Ectodermal cell (in vitro differentiated cells): ENCODE data around the gene F3.

Experiments used
- H3K27ac ChIP-seq: 2 replicates; pipeline ENCODE4 v1.7.0; 2013; ENCODE audit warnings: mild to moderate bottlenecking, low read depth, low read length; ENCODE audit not compliant: insufficient read depth, poor library complexity, severe bottlenecking
- H3K27me3 ChIP-seq: 2 replicates; pipeline ENCODE4 v1.7.0; 2013; ENCODE audit warnings: mild to moderate bottlenecking, low read length; ENCODE audit not compliant: insufficient read depth, control insufficient read depth, poor library complexity, severe bottlenecking
- H3K36me3 ChIP-seq: one replicate; pipeline ENCODE4 v1.7.0; 2013; ENCODE audit warnings: low read length; ENCODE audit not compliant: control insufficient read depth, insufficient read depth
- H3K4me1 ChIP-seq: one replicate; pipeline ENCODE4 v1.7.0; 2013; ENCODE audit warnings: low read length; ENCODE audit not compliant: control insufficient read depth, insufficient read depth
- H3K4me3 ChIP-seq: 2 replicates; pipeline ENCODE4 v1.7.0; 2013; ENCODE audit warnings: low read depth, low read length, control low read depth; ENCODE audit not compliant: insufficient read depth
- H3K9me3 ChIP-seq: 2 replicates; pipeline ENCODE4 v1.7.0; 2013; ENCODE audit warnings: mild to moderate bottlenecking, low read length, moderate library complexity; ENCODE audit not compliant: control insufficient read depth
- WGBS, 2 experiments: methylation state at CpG; one replicate each; pipeline ENCODE4 v1.1.7; 2013; ENCODE audit warnings: missing lambda C conversion rate in 2 of 2; 5-methylcytosine and 5-hydroxymethylcytosine counted together

Gene F3

GRCh38 chr1:94529416-94529815, 12.1 kb downstream of the F3 start:
- no peaks in the 10 kb centered on the region for H3K36me3 ChIP-seq
- H3K27me3 ChIP-seq: no peaks in the 10 kb centered on the region

DNA sequence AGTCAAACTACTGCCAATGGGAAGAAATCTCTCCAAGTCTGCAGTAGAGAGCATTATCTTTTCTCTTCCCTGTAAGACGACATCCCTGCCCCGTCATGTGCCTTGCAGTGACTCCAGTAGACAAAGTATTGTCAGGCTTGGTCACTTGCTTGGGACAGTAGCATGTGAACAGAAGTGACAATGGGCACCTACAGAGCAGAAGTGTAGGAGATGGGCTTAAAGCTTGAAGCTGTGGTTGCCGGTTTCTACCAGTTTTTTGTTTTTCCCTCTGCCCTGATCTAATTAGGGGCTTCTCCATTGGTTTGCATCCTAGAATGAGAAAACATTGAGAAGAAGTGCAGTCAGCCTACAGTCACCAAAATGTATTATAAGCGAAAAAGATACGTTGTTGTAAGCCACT, 12.7 kb downstream of the F3 start:
- no peaks in the 10 kb centered on the region for H3K4me1 ChIP-seq
- no peaks in the 10 kb centered on the region for H3K27me3 ChIP-seq
- H3K4me3 ChIP-seq: no peak overlapping the region
- no peaks in the 10 kb centered on the region for H3K36me3 ChIP-seq
- no peak overlapping the region for H3K27ac ChIP-seq
- WGBS, 2 experiments: 94 to 98% methylated on average over 5 of the region's 5 CpGs
- H3K9me3 ChIP-seq: no peaks in the 10 kb centered on the region

More at GRCh38 chr1:94529416-94529815, 12.1 kb downstream of the F3 start:
- no peak overlapping the region for H3K27ac ChIP-seq
- no peaks in the 10 kb centered on the region for H3K9me3 ChIP-seq
- no peaks in the 10 kb centered on the region for H3K4me1 ChIP-seq
- no peak overlapping the region for H3K4me3 ChIP-seq
- 84 to 95% methylated on average over 2 of the region's 2 CpGs for WGBS, 2 experiments

GRCh38 chr1:94528299-94528698, 13.3 kb downstream of the F3 start:
- H3K27me3 ChIP-seq: no peaks in the 10 kb centered on the region
- no peak overlapping the region for H3K27ac ChIP-seq
- no peaks in the 10 kb centered on the region for H3K9me3 ChIP-seq
- WGBS, 2 experiments: 88 to 93% methylated on average over 1 of the region's 1 CpG
- no peak overlapping the region for H3K4me3 ChIP-seq
- H3K36me3 ChIP-seq: no peaks in the 10 kb centered on the region
- no peaks in the 10 kb centered on the region for H3K4me1 ChIP-seq

GRCh38 chr1:94527447-94528031, 14.0 kb downstream of the F3 start:
- H3K27me3 ChIP-seq: no peaks in the 10 kb centered on the region
- no peaks in the 10 kb centered on the region for H3K9me3 ChIP-seq
- WGBS, 2 experiments: 87 to 93% methylated on average over 1 of the region's 1 CpG
- no peaks in the 10 kb centered on the region for H3K36me3 ChIP-seq
- H3K4me1 ChIP-seq: no peaks in the 10 kb centered on the region
- H3K4me3 ChIP-seq: no peak overlapping the region
- no peak overlapping the region for H3K27ac ChIP-seq

GRCh38 chr1:94526152-94526980, 15.2 kb downstream of the F3 start:
- Histone ChIP-seq H3K9me3 (no peaks in the 10 kb centered on the region), H3K36me3 (no peaks in the 10 kb centered on the region), H3K27me3 (no peaks in the 10 kb centered on the region), H3K4me3 (no peak overlapping the region), H3K27ac (no peak overlapping the region), H3K4me1 (no peaks in the 10 kb centered on the region)
- 93 to 96% methylated on average over 7 of the region's 7 CpGs for WGBS, 2 experiments

DNA sequence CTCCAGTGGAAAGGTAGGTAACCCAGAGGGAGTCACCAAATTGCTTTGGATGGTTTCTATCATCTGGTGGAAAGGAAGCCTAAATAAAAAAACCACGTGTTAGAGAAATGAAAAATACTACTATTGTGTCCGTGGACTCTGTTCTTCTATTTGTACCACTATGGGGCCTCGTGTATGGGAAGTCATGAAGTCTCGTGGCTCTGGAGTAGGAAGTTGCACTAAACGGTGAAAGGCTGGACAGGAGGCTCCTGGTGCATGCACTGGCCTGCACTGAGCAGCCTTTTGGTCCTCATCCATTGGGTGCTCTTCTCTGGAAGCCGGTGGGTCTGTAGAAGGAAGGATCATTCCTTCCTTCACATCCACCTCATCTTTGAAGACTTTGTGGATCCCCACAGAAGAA, 17.0 kb downstream of the F3 start:
- no peaks in the 10 kb centered on the region for H3K36me3 ChIP-seq
- H3K27ac ChIP-seq: no peak overlapping the region
- no peaks in the 10 kb centered on the region for H3K9me3 ChIP-seq
- WGBS, 2 experiments: 96 to 97% methylated on average over 6 of the region's 6 CpGs
- no peaks in the 10 kb centered on the region for H3K4me1 ChIP-seq
- no peak overlapping the region for H3K4me3 ChIP-seq
- no peaks in the 10 kb centered on the region for H3K27me3 ChIP-seq

GRCh38 chr1:94522304-94522703, 19.3 kb downstream of the F3 start:
- H3K9me3 ChIP-seq: no peaks in the 10 kb centered on the region
- no peak overlapping the region for H3K27ac ChIP-seq
- no peaks in the 10 kb centered on the region for H3K27me3 ChIP-seq
- no peak overlapping the region for H3K4me3 ChIP-seq
- no peaks in the 10 kb centered on the region for H3K4me1 ChIP-seq
- WGBS, 2 experiments: 36 to 44% methylated on average over 4 of the region's 4 CpGs
- no peaks in the 10 kb centered on the region for H3K36me3 ChIP-seq

- Histone ChIP-seq H3K27me3 (no peaks in the 10 kb centered on the region), H3K36me3 (no peaks in the 10 kb centered on the region), H3K9me3 (no peaks in the 10 kb centered on the region), H3K4me1 (no peaks in the 10 kb centered on the region), H3K4me3 (no peak overlapping the region), H3K27ac (no peak overlapping the region)
- WGBS, 2 experiments: 74 to 80% methylated on average over 1 to 2 of the region's 2 CpGs
Observed at GRCh38 chr1:94519351-94519750, 22.2 kb downstream of the F3 start.

GRCh38 chr1:94515296-94515947, 26.1 kb downstream of the F3 start:
- no peak overlapping the region for H3K4me3 ChIP-seq
- no peak overlapping the region for H3K27ac ChIP-seq
- H3K4me1 ChIP-seq: no peaks in the 10 kb centered on the region
- H3K9me3 ChIP-seq: no peaks in the 10 kb centered on the region
- no peaks in the 10 kb centered on the region for H3K27me3 ChIP-seq
- 83 to 87% methylated on average over 1 of the region's 1 CpG for WGBS, 2 experiments
- no peaks in the 10 kb centered on the region for H3K36me3 ChIP-seq

- 44% methylated on average over 2 of the region's 2 CpGs; no CpG with 5 or more reads in 1 of the 2 experiments for WGBS, 2 experiments
- Histone ChIP-seq H3K36me3 (no peaks in the 10 kb centered on the region), H3K27me3 (no peaks in the 10 kb centered on the region), H3K4me1 (no peaks in the 10 kb centered on the region), H3K27ac (no peak overlapping the region), H3K4me3 (no peak overlapping the region), H3K9me3 (no peaks in the 10 kb centered on the region)
Observed at GRCh38 chr1:94514095-94514727, 27.3 kb downstream of the F3 start.
